GM19025 (cell line): ENCODE data around the gene LIPJ.

ENCODE experiments used
- ATAC-seq: cut with Tn5 transposase; IDR thresholded peaks from one replicate; pipeline ENCODE4 v1.9.1; 2021; ENCODE audit warnings: mild to moderate bottlenecking, low read depth, moderate library complexity; ENCODE audit not compliant: unreplicated experiment

LIPJ gene

GRCh38 chr10:88592906-88593305, 6.3 kb downstream of the LIPJ start:
- ATAC-seq: no peak

GRCh38 chr10:88594482-88594881, 7.9 kb downstream of the LIPJ start:
- ATAC-seq: no peak

GRCh38 chr10:88598055-88598454, 11.5 kb downstream of the LIPJ start:
- peak; percentile 83 for ATAC-seq

- ATAC-seq: peak; percentile 55
Measured at GRCh38 chr10:88608052-88608732, 21.6 kb downstream of the LIPJ start.

- no peak for ATAC-seq
Measured at GRCh38 chr10:88608780-88609179, 22.2 kb downstream of the LIPJ start.

GRCh38 chr10:88616250-88616977, 29.9 kb downstream of the LIPJ start:
- ATAC-seq: no peak

- no peak for ATAC-seq
Measured at GRCh38 chr10:88617772-88618300, 31.3 kb downstream of the LIPJ start.

- ATAC-seq: no peak
Measured at GRCh38 chr10:88618496-88618895, 31.9 kb downstream of the LIPJ start.

- ATAC-seq: no peak
Measured at GRCh38 chr10:88620441-88620840, 33.9 kb downstream of the LIPJ start.

- no peak for ATAC-seq
Measured at GRCh38 chr10:88623835-88624234, 37.3 kb downstream of the LIPJ start.

- ATAC-seq: no peak
Measured at GRCh38 chr10:88624840-88625239, 38.3 kb downstream of the LIPJ start.

- ATAC-seq: no peak
Measured at GRCh38 chr10:88640186-88640585, 53.6 kb downstream of the LIPJ start.

- ATAC-seq: no peak
Measured at GRCh38 chr10:88642209-88642608, 55.6 kb downstream of the LIPJ start.

- ATAC-seq: no peak
Measured at GRCh38 chr10:88642963-88643362, 56.4 kb downstream of the LIPJ start.

- no peak for ATAC-seq
Measured at GRCh38 chr10:88647061-88647615, 60.6 kb downstream of the LIPJ start.

- no peak for ATAC-seq
Measured at GRCh38 chr10:88651101-88651551, 64.6 kb downstream of the LIPJ start.

- no peak for ATAC-seq
Measured at GRCh38 chr10:88652616-88653015, 66.1 kb downstream of the LIPJ start.
